Measurements from ENCODE around the gene GJC2.

DNA sequence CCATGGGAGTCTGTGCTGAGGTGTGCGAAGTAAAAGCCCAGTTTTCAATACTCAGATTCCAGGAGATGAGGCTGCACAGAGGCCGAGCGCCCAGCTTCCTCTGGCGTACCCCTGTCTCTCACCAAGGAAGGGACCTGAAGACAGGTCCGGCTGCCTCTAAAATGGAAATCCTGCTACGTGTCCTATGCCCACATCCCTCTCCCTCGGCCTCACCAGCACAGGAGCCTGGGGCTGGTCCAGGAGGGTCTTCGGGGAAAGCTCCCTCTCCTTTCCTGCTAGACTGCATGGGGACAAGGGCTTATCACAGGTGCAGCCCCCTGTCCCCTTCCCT, 41.0 kb upstream of the GJC2 start:
- TF ChIP-seq, protein P1, sequence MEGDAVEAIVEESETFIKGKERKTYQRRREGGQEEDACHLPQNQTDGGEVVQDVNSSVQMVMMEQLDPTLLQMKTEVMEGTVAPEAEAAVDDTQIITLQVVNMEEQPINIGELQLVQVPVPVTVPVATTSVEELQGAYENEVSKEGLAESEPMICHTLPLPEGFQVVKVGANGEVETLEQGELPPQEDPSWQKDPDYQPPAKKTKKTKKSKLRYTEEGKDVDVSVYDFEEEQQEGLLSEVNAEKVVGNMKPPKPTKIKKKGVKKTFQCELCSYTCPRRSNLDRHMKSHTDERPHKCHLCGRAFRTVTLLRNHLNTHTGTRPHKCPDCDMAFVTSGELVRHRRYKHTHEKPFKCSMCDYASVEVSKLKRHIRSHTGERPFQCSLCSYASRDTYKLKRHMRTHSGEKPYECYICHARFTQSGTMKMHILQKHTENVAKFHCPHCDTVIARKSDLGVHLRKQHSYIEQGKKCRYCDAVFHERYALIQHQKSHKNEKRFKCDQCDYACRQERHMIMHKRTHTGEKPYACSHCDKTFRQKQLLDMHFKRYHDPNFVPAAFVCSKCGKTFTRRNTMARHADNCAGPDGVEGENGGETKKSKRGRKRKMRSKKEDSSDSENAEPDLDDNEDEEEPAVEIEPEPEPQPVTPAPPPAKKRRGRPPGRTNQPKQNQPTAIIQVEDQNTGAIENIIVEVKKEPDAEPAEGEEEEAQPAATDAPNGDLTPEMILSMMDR (IDR thresholded peaks at IDR 0.05): no peak
- TF ChIP-seq POLR2A (IDR thresholded peaks at IDR 0.05): no peak

Data from Peyer's patch (tissue), 4 donors.